ENCODE results near the gene CTXN1. TPM values are rescaled to one million over a fixed set of nuclear protein-coding genes. Genes with fewer than 3 reads are reported as not detected.

Gene CTXN1
- polyA plus RNA-seq, 3 donors from 2014 or later, result not detected

- no peak within 1 kb of the TSS for H3K4me3 Mint-ChIP-seq
- DNase-seq, result no peak
- no peaks in the 10 kb centered on the region for H3K36me3 Mint-ChIP-seq
- H3K27me3 Mint-ChIP-seq (ENCODE audit: low read depth in 3 of 3), result peaks cover 2 to 6% (median 3%) of the 10 kb centered on the region in 3 donors
- H3K4me1 Mint-ChIP-seq, result no peaks in the 10 kb centered on the region
- H3K27ac Mint-ChIP-seq, result no peak within 1 kb of the TSS
- no peaks in the 10 kb centered on the region for H3K9me3 Mint-ChIP-seq
These were observed 37.6 kb downstream of the CTXN1 start, which contains the start of gene LRRC8E for GRCh38 chr19:7888145-7888825. Gene LRRC8E (plus strand): TSS chr19:7888510. CDS start chr19:7895604, 7,094 bp downstream.

GRCh38 chr19:7887408-7888144 is 38.4 kb downstream of the CTXN1 start:
- DNase-seq, result no peak
- no peak overlapping the region for H3K27ac Mint-ChIP-seq
- no peaks in the 10 kb centered on the region for H3K36me3 Mint-ChIP-seq
- H3K9me3 Mint-ChIP-seq, result no peaks in the 10 kb centered on the region
- peaks cover 2 to 6% (median 3%) of the 10 kb centered on the region in 3 donors for H3K27me3 Mint-ChIP-seq (ENCODE audit: low read depth in 3 of 3)
- H3K4me1 Mint-ChIP-seq, result no peaks in the 10 kb centered on the region
- no peak overlapping the region for H3K4me3 Mint-ChIP-seq

GRCh38 chr19:7885818-7886217 is 40.1 kb downstream of the CTXN1 start:
- Mint-ChIP-seq H3K4me3 (no peak overlapping the region), H3K27ac (no peak overlapping the region), H3K27me3 (ENCODE audit: low read depth in 3 of 3) (peaks cover 2 to 8% (median 5%) of the 10 kb centered on the region in 3 donors), H3K36me3 (no peaks in the 10 kb centered on the region), H3K4me1 (no peaks in the 10 kb centered on the region), H3K9me3 (no peaks in the 10 kb centered on the region)
- no peak for DNase-seq

GRCh38 chr19:7883796-7884570 is 42.0 kb downstream of the CTXN1 start:
- H3K4me1 Mint-ChIP-seq, result no peaks in the 10 kb centered on the region
- H3K4me3 Mint-ChIP-seq, result no peak overlapping the region
- H3K27ac Mint-ChIP-seq, result no peak overlapping the region
- H3K36me3 Mint-ChIP-seq, result no peaks in the 10 kb centered on the region
- H3K9me3 Mint-ChIP-seq, result no peaks in the 10 kb centered on the region
- DNase-seq, result no peak
- peaks cover 2 to 9% (median 5%) of the 10 kb centered on the region in 3 donors for H3K27me3 Mint-ChIP-seq (ENCODE audit: low read depth in 3 of 3)

- no peak overlapping the region for H3K27ac Mint-ChIP-seq
- no peak overlapping the region for H3K4me3 Mint-ChIP-seq
- no peaks in the 10 kb centered on the region for H3K4me1 Mint-ChIP-seq
- no peaks in the 10 kb centered on the region for H3K36me3 Mint-ChIP-seq
- DNase-seq, result no peak
- peaks cover 2 to 8% (median 5%) of the 10 kb centered on the region in 3 donors for H3K27me3 Mint-ChIP-seq (ENCODE audit: low read depth in 3 of 3)
- no peaks in the 10 kb centered on the region for H3K9me3 Mint-ChIP-seq
These were observed 42.8 kb downstream of the CTXN1 start for GRCh38 chr19:7883105-7883504.

- no peaks in the 10 kb centered on the region for H3K36me3 Mint-ChIP-seq
- H3K9me3 Mint-ChIP-seq, result no peaks in the 10 kb centered on the region
- no peaks in the 10 kb centered on the region for H3K4me1 Mint-ChIP-seq
- H3K27me3 Mint-ChIP-seq (ENCODE audit: low read depth in 3 of 3), result peaks cover 4 to 5% (median 5%) of the 10 kb centered on the region in 3 donors
- no peak overlapping the region for H3K4me3 Mint-ChIP-seq
- DNase-seq, result no peak
- H3K27ac Mint-ChIP-seq, result no peak overlapping the region
These were observed 44.0 kb downstream of the CTXN1 start for GRCh38 chr19:7881910-7882309.

- Mint-ChIP-seq H3K36me3 (no peaks in the 10 kb centered on the region), H3K4me3 (no peak overlapping the region), H3K4me1 (peaks cover 0 to 3% of the 10 kb centered on the region in 2 donors), H3K27ac (no peak overlapping the region), H3K9me3 (no peaks in the 10 kb centered on the region), H3K27me3 (ENCODE audit: low read depth in 3 of 3) (peaks cover 3 to 12% (median 4%) of the 10 kb centered on the region in 3 donors)
- DNase-seq, result no peak
These were observed 46.1 kb downstream of the CTXN1 start for GRCh38 chr19:7879836-7880235.

GRCh38 chr19:7879111-7879807 is 46.7 kb downstream of the CTXN1 start:
- Mint-ChIP-seq H3K27ac (no peak overlapping the region), H3K4me3 (no peak overlapping the region), H3K27me3 (ENCODE audit: low read depth in 3 of 3) (peaks cover 3 to 12% (median 4%) of the 10 kb centered on the region in 3 donors), H3K9me3 (no peaks in the 10 kb centered on the region), H3K4me1 (peaks cover 0 to 7% of the 10 kb centered on the region in 2 donors), H3K36me3 (no peaks in the 10 kb centered on the region)
- DNase-seq, result no peak

GRCh38 chr19:7877249-7877836 is 48.6 kb downstream of the CTXN1 start:
- no peak for DNase-seq
- peaks cover 5 to 16% (median 7%) of the 10 kb centered on the region in 3 donors for H3K27me3 Mint-ChIP-seq (ENCODE audit: low read depth in 3 of 3)
- H3K27ac Mint-ChIP-seq, result no peak overlapping the region
- no peaks in the 10 kb centered on the region for H3K36me3 Mint-ChIP-seq
- H3K9me3 Mint-ChIP-seq, result no peaks in the 10 kb centered on the region
- H3K4me3 Mint-ChIP-seq, result no peak overlapping the region
- peaks cover 0 to 15% of the 10 kb centered on the region in 2 donors for H3K4me1 Mint-ChIP-seq

GRCh38 chr19:7874897-7875273 is 51.0 kb downstream of the CTXN1 start:
- Mint-ChIP-seq H3K4me1 (peaks cover 14 to 36% of the 10 kb centered on the region in 2 donors), H3K4me3 (peak overlapping the region; percentile 27 to 57 (median 42)), H3K27me3 (ENCODE audit: low read depth in 3 of 3) (peaks cover 6 to 25% (median 11%) of the 10 kb centered on the region in 3 donors), H3K36me3 (no peaks in the 10 kb centered on the region), H3K27ac (no peak overlapping the region), H3K9me3 (no peaks in the 10 kb centered on the region)
- no peak for DNase-seq

All from immature natural killer cell (primary cell).